H9 (cell line): Measurements from ENCODE around the gene GLDC. TPM values are rescaled to one million over a fixed set of nuclear protein-coding genes. Genes with fewer than 3 reads are reported as not detected.

Experiments
- DNase-seq: peaks from one replicate; pipeline ENCODE4 v3.0.0-alpha.2; 2017
- H2AFZ ChIP-seq: one replicate; pipeline ENCODE4 v1.6.1; 2013; ENCODE audit warnings: mild to moderate bottlenecking, low read length, control low read depth, moderate library complexity
- H2AK5ac ChIP-seq: 2 replicates; pipeline ENCODE4 v1.6.1; 2013; ENCODE audit warnings: low read length, control low read depth, mixed read lengths; ENCODE audit not compliant: insufficient read length
- H2BK120ac ChIP-seq: one replicate; pipeline ENCODE4 v1.6.1; 2013; ENCODE audit warnings: low read depth, mild to moderate bottlenecking, low read length, control low read depth, inconsistent platforms; ENCODE audit not compliant: poor library complexity, severe bottlenecking
- H2BK12ac ChIP-seq: 2 replicates; pipeline ENCODE4 v1.6.1; 2013; ENCODE audit warnings: low read length, control low read depth, mixed read lengths, low read depth; ENCODE audit not compliant: insufficient read length
- H2BK15ac ChIP-seq: 2 replicates; pipeline ENCODE4 v1.6.1; 2013; ENCODE audit warnings: low read depth, low read length, control low read depth
- H2BK20ac ChIP-seq: one replicate; pipeline ENCODE4 v1.6.1; 2013; ENCODE audit warnings: low read depth, mild to moderate bottlenecking, low read length, control low read depth, inconsistent platforms; ENCODE audit not compliant: poor library complexity, severe bottlenecking
- H2BK5ac ChIP-seq: 2 replicates; pipeline ENCODE4 v1.6.1; 2013; ENCODE audit warnings: low read length, control low read depth, mixed read lengths; ENCODE audit not compliant: insufficient read length
- H3K14ac ChIP-seq: 2 replicates; pipeline ENCODE4 v1.6.1; 2013; ENCODE audit warnings: low read length, control low read depth; ENCODE audit not compliant: insufficient read depth
- H3K18ac ChIP-seq: 2 replicates; pipeline ENCODE4 v1.6.1; 2013; ENCODE audit warnings: low read depth, mild to moderate bottlenecking, mixed read lengths, low read length, control low read depth; ENCODE audit not compliant: insufficient read length
- H3K23ac ChIP-seq: 2 replicates; pipeline ENCODE4 v1.6.1; 2013; ENCODE audit warnings: low read length, control low read depth, mixed read lengths, low read depth; ENCODE audit not compliant: insufficient read length
- H3K23me2 ChIP-seq: 2 replicates; pipeline ENCODE4 v1.6.1; 2013; ENCODE audit warnings: low read depth, mild to moderate bottlenecking, mixed read lengths, low read length, control low read depth; ENCODE audit not compliant: insufficient read length, poor library complexity, severe bottlenecking
- H3K27ac ChIP-seq: 2 replicates; pipeline ENCODE4 v1.5.1; 2013; ENCODE audit warnings: low read length, control low read depth, mixed read lengths, low read depth; ENCODE audit not compliant: insufficient read length
- H3K27me3 ChIP-seq: 2 replicates; pipeline ENCODE4 v1.6.1; 2013; ENCODE audit warnings: low read length, control low read depth, inconsistent platforms; ENCODE audit not compliant: insufficient read depth
- H3K4ac ChIP-seq: 2 replicates; pipeline ENCODE4 v1.6.1; 2013; ENCODE audit warnings: low read depth, mild to moderate bottlenecking, control low read depth, inconsistent platforms, low read length, moderate library complexity
- H3K4me1 ChIP-seq: 2 replicates; pipeline ENCODE4 v1.6.1; 2013; ENCODE audit warnings: low read length, control low read depth, inconsistent platforms; ENCODE audit not compliant: insufficient read depth
- H3K4me2 ChIP-seq: 2 replicates; pipeline ENCODE4 v1.6.1; 2013; ENCODE audit warnings: low read length, control low read depth, mixed read lengths; ENCODE audit not compliant: insufficient read length, insufficient read depth
- H3K56ac ChIP-seq: 2 replicates; pipeline ENCODE4 v1.6.1; 2013; ENCODE audit warnings: low read depth, mild to moderate bottlenecking, mixed read lengths, low read length, control low read depth; ENCODE audit not compliant: insufficient read length
- H3K79me1 ChIP-seq: 2 replicates; pipeline ENCODE4 v1.6.1; 2013; ENCODE audit warnings: low read depth, mild to moderate bottlenecking, moderate library complexity, low read length, control low read depth, inconsistent platforms; ENCODE audit not compliant: insufficient read depth, poor library complexity, severe bottlenecking
- H3K79me2 ChIP-seq: 2 replicates; pipeline ENCODE4 v1.6.1; 2013; ENCODE audit warnings: low read length, control low read depth, inconsistent platforms; ENCODE audit not compliant: insufficient read depth
- H3K9ac ChIP-seq: 2 replicates; pipeline ENCODE4 v1.6.1; 2013; ENCODE audit warnings: low read length, control low read depth, mixed read lengths; ENCODE audit not compliant: insufficient read length; ENCODE audit errors: extremely low read depth
- H3K9me3 ChIP-seq: one replicate; pipeline ENCODE4 v1.6.1; 2013; ENCODE audit warnings: low read depth, low read length, inconsistent platforms; ENCODE audit not compliant: control insufficient read depth
- H3T11ph ChIP-seq: one replicate; pipeline ENCODE4 v1.6.1; 2013; ENCODE audit warnings: mild to moderate bottlenecking, low read length, control low read depth, inconsistent platforms
- H4K20me1 ChIP-seq: one replicate; pipeline ENCODE4 v1.6.1; 2013; ENCODE audit not compliant: control insufficient read depth, insufficient read length, insufficient read depth
- H4K5ac ChIP-seq: 2 replicates; pipeline ENCODE4 v1.6.1; 2013; ENCODE audit warnings: low read depth, mild to moderate bottlenecking, mixed read lengths, low read length, control low read depth; ENCODE audit not compliant: insufficient read length
- H4K8ac ChIP-seq: replicated peaks from 2 replicates; pipeline ENCODE4 v1.6.1; 2013; ENCODE audit warnings: low read length, control low read depth, mixed read lengths, low read depth; ENCODE audit not compliant: insufficient read length
- H4K91ac ChIP-seq: 2 replicates; pipeline ENCODE4 v1.6.1; 2013; ENCODE audit warnings: low read depth, mild to moderate bottlenecking, moderate library complexity, mixed read lengths, low read length, control low read depth; ENCODE audit not compliant: insufficient read length
- H3K27ac Mint-ChIP-seq, 3 experiments: 2 replicates in 2 of 3; 3 replicates in 1 of 3; pipeline ENCODE4 v1.8.0; 2020 to 2021; ENCODE audit warnings: mixed read lengths in 3 of 3, mild to moderate bottlenecking in 1 of 3, moderate library complexity in 1 of 3
- H3K27me3 Mint-ChIP-seq: 2 replicates; pipeline ENCODE4 v1.8.0; 2021; ENCODE audit warnings: low read depth, mild to moderate bottlenecking, moderate library complexity, mixed read lengths
- H3K36me3 Mint-ChIP-seq, 3 experiments: 2 replicates in 2 of 3; 3 replicates in 1 of 3; pipeline ENCODE4 v1.8.0; 2020 to 2021; ENCODE audit warnings: low read depth in 3 of 3, mixed read lengths in 3 of 3; ENCODE audit not compliant: insufficient read depth in 1 of 3
- H3K4me1 Mint-ChIP-seq, 2 experiments: 2 replicates each; pipeline ENCODE4 v1.8.0; 2020; ENCODE audit warnings: mixed read lengths in 2 of 2
- H3K4me3 Mint-ChIP-seq, 2 experiments: 2 replicates in 1 of 2; 3 replicates in 1 of 2; pipeline ENCODE4 v1.8.0; 2020 to 2021; ENCODE audit warnings: mild to moderate bottlenecking in 2 of 2, mixed read lengths in 2 of 2, moderate library complexity in 1 of 2
- H3K9me3 Mint-ChIP-seq, 2 experiments: 2 replicates in 1 of 2; 3 replicates in 1 of 2; pipeline ENCODE4 v1.8.0; 2020; ENCODE audit warnings: mild to moderate bottlenecking in 2 of 2, mixed read lengths in 2 of 2, moderate library complexity in 1 of 2
- WGBS: extraction: QIAGEN DNeasy Blood & Tissue Kit; methylation state at CpG from one replicate; pipeline ENCODE4 v1.1.7; 2013; ENCODE audit warnings: missing lambda C conversion rate, low lambda C conversion rate, mixed read lengths; ENCODE audit not compliant: insufficient read length; ENCODE audit errors: extremely low coverage; 5-methylcytosine and 5-hydroxymethylcytosine counted together
- total RNA-seq: library from RNA; stranded (reverse); gene quantifications from 2 replicates; pipeline ENCODE4 v1.2.1, GENCODE V29; 2021
- TF ChIP-seq, protein P1 (sequence below): fragments of 200-600 bp; sonication (generic); conservative IDR thresholded peaks from 3 replicates; pipeline ENCODE4 v1.8.0; 2021; ENCODE audit warnings: antibody characterized with exemption, mild to moderate bottlenecking

GLDC gene
- total RNA-seq, 1 experiment from 2014 or later: 74.4 TPM

DNA sequence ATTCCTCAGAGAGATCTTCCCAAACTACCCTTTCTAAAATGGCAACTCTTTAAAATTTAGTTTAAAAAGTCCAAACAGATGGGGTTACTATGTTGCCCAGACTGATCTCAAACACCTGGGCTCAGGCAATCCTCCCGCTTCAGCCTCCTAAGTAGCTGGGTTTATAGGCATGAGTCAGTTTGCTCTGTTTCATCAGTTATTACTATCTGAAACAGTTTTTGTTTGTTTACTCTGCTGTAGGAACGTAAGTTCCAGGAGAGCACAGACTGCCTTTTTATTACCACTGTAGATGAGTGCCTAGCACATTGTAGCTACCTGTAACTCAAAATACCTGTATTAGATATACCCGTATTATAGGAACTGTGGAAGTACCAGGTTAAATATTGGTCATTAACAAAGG, 143.1 kb downstream of the GLDC start:
- H4K5ac ChIP-seq: no peak overlapping the region
- no peaks in the 10 kb centered on the region for H3K9me3 ChIP-seq
- no peak overlapping the region for H4K91ac ChIP-seq
- no peak overlapping the region for H3K4ac ChIP-seq
- no peaks in the 10 kb centered on the region for H3K4me1 ChIP-seq
- H3K27ac ChIP-seq: no peak overlapping the region
- no peak overlapping the region for H3K18ac ChIP-seq
- no peak overlapping the region for H3T11ph ChIP-seq
- H2BK15ac ChIP-seq: no peak overlapping the region
- Mint-ChIP-seq H3K36me3 (peaks cover 18 to 80% (median 64%) of the 10 kb centered on the region in 3 experiments; a peak in 6 of 7 replicates), H3K9me3 (no peaks in the 10 kb centered on the region), H3K4me1 (peaks cover 6 to 9% of the 10 kb centered on the region in 2 experiments; a peak in 2 of 4 replicates), H3K4me3 (no peak overlapping the region), H3K27ac (no peak overlapping the region; a peak in 1 of 7 replicates), H3K27me3 (no peaks in the 10 kb centered on the region)
- H3K4me2 ChIP-seq: no peak overlapping the region
- no peaks in the 10 kb centered on the region for H3K27me3 ChIP-seq
- no peak overlapping the region for H3K14ac ChIP-seq
- H3K79me2 ChIP-seq: no peaks in the 10 kb centered on the region
- no peak overlapping the region for H2BK12ac ChIP-seq
- H3K9ac ChIP-seq: no peak overlapping the region
- TF ChIP-seq, protein P1, sequence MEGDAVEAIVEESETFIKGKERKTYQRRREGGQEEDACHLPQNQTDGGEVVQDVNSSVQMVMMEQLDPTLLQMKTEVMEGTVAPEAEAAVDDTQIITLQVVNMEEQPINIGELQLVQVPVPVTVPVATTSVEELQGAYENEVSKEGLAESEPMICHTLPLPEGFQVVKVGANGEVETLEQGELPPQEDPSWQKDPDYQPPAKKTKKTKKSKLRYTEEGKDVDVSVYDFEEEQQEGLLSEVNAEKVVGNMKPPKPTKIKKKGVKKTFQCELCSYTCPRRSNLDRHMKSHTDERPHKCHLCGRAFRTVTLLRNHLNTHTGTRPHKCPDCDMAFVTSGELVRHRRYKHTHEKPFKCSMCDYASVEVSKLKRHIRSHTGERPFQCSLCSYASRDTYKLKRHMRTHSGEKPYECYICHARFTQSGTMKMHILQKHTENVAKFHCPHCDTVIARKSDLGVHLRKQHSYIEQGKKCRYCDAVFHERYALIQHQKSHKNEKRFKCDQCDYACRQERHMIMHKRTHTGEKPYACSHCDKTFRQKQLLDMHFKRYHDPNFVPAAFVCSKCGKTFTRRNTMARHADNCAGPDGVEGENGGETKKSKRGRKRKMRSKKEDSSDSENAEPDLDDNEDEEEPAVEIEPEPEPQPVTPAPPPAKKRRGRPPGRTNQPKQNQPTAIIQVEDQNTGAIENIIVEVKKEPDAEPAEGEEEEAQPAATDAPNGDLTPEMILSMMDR: no peak
- H2BK5ac ChIP-seq: no peak overlapping the region
- H3K23ac ChIP-seq: no peak overlapping the region
- H3K23me2 ChIP-seq: no peaks in the 10 kb centered on the region
- H4K8ac ChIP-seq: no peak overlapping the region
- H4K20me1 ChIP-seq: no peaks in the 10 kb centered on the region
- H3K56ac ChIP-seq: no peak overlapping the region
- H2BK20ac ChIP-seq: no peak overlapping the region
- no peaks in the 10 kb centered on the region for H3K79me1 ChIP-seq
- H2AK5ac ChIP-seq: no peak overlapping the region
- no peak for DNase-seq
- H2BK120ac ChIP-seq: no peak overlapping the region
- H2AFZ ChIP-seq: no peak overlapping the region
- no CpG with 5 or more reads among the region's 3 CpGs for WGBS
